Prostate gland (tissue), 2 donors: ENCODE data around the gene TRAF1.

ENCODE experiments used
- CTCF ChIP-seq, 4 experiments: fragments of 200-600 bp in 2 of 4; fragments of 450-650 bp in 2 of 4; sonication (generic) in 2 of 4; IDR thresholded peaks; 1 replicate in 3 of 4; 2 replicates in 1 of 4; pipeline ENCODE4 v1.5.1; 2016 to 2019; ENCODE audit warnings: antibody characterized with exemption in 4 of 4, mild to moderate bottlenecking in 2 of 4, moderate library complexity in 2 of 4
- POLR2AphosphoS5 ChIP-seq: sonication (generic); formaldehyde crosslinking; IDR thresholded peaks from one replicate; pipeline ENCODE4 v1.6.1; 2017; ENCODE audit warnings: antibody characterized with exemption

- no peak for TF ChIP-seq POLR2AphosphoS5
- no peak for TF ChIP-seq CTCF (IDR thresholded peaks at IDR 0.05)
Observed at GRCh38 chr9:120911295-120911837, 15.2 kb downstream of the TRAF1 start.
